ENCODE data around the gene MRPL53.
"Not testable (repeated sequence)": the region's sequence is repeated elsewhere in the genome, so short reads cannot be mapped to it uniquely, and the experiment has no call there.

The MRPL53 gene

DNA sequence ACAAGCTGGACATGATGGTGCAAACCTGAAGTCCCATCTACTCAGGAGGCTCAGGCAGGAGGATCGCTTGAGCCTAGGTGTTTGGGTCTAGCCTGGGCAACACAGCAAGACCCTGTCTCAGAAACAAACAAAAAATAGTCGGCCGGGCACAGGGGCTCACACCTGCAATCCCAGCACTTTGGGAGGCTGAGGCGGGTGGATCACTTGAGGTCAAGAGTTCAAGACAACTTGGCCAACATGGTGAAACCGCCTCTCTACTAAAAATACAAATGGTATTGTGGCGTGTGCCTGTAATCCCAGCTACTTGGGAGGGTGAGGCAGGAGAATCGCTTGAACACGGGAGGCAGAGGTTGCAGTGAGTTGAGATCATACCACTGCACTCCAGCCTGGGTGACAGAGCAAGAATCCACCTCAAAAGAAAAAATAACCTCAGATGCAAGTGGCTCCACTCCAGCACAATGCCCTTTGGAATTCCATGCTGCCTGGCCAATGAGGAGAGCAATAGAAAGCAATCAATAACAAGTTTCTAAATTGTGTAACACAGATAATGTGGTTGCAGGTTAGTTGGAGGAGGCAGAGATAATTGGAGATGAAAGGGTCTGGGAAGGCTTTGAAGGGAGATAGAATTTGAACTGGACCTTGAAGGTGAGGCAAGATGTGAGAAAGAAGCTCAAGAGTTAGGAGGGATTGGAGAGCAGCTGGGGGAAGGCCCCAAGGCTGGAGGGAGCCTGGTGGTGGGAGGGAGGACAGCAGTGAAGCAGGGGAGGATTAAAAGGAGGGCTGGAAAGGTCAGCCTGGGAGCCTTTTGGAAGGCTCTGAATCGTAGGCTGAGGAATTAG lies 16.4 kb upstream of the MRPL53 start:
- FAIRE-seq (no peak), DNase-seq (ENCODE audit: insufficient read length) (no peak)
- no peak for TF ChIP-seq TAF1 (IDR thresholded peaks at IDR 0.05; ENCODE audit: borderline replicate concordance, low read depth, low read length)
- TF ChIP-seq POLR2AphosphoS5 (IDR thresholded peaks at IDR 0.05; ENCODE audit: low read depth, low read length), result no peak
- no peak for TF ChIP-seq POLR2A (IDR thresholded peaks at IDR 0.05; ENCODE audit: low read depth, low read length)

DNA sequence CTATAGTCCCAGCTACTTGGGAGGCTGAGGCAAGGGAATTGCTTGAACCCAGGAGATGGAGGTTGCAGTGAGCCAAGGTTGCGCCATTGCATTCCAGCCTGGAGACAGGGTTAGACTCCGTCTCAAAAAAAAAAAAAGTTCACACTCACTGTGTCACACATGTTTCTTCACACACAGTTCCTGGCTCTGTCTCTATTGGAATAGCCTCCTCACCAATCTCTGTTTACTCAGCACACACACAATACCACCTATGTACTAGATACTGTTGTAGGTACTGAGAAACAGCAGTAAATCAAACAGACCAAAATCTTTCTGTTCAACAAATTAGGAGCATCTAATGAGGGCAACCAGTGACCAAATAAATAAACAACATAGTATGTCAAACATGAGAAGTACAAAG lies 13.7 kb upstream of the MRPL53 start:
- FAIRE-seq (no peak), DNase-seq (ENCODE audit: insufficient read length) (no peak)
- TF ChIP-seq POLR2A (IDR thresholded peaks at IDR 0.05; ENCODE audit: low read depth, low read length), result no peak

DNA sequence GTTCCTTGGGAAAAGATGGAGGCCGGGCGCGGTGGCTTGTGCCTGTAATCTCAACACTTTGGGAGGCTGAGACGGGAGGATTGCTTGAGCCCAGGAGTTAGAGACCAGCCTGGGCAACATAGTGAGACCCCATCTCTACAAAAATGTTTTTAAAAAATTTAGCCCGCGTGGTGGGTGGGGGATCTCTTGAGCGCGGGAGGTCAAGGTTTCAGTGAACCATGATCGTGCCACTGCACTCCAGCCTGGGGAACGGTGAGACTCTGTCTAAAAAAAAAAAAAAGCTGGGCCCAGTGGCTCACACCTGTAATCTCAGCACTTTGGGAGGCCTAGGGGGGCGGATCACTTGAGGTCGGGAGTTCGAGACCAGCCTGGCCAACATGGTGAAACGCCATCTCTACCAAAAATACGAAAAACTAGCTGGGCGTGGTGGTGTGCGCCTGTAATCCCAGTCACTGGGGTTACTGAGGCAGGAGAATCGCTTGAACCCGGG lies 11.2 kb upstream of the MRPL53 start:
- FAIRE-seq; DNase-seq (ENCODE audit: insufficient read length): not testable (repeated sequence)

DNA sequence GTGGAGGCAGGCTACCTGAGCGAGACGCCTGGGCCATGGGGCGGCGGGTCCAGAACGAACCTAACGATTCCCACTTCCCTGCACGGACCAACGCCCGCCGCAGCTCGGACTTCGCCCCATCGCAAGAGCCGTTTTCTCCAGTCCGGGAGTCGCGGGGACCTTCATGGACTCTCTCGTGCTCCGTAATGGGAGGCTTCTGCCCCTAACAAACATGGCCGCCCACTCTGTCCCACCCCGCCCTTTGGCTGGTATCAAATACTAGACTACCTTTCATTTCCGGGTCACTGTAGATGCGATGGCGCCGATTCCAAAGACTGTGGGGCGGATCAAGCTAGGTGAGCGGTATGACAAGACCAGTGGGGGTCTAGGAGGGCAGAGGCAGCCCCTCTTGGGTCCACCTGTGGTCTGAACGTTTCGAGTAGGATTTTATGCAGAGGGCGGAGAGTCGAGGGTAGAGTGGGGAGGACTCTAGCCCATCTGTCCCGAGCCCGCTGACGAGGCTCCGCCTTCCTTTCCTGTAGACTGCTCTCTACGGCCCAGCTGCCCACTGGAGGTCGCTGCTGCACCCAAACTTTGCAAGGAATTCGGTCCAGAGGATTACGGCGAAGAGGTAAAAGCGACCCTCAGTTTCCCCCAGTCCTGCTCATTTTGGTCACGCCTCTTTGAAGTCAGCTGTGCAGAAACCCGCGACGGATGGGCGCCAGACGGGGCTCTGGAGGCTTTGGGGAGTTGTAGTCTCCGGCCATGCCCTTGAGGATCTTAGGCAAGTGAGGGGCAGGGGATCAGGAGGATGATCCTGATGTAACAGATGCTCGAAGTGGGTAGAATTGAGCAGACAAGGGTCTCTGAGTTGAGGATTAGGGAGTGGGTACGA lies 10.6 kb upstream of the MRPL53 start, which contains the start of the genes CCDC142 and TTC31:
Gene CCDC142, minus strand, starts transcription at position 198 of the 874 bp plus-strand sequence. Its CDS starts 161 bp downstream, at position 37.
Gene TTC31, plus strand, starts transcription at position 281 of the 874 bp plus-strand sequence. Its CDS starts 15 bp downstream, at position 296.
- peak; percentile 95 for FAIRE-seq
- peak; percentile 91 for DNase-seq (ENCODE audit: insufficient read length)
- TF ChIP-seq POLR2AphosphoS5 (IDR thresholded peaks at IDR 0.05; ENCODE audit: low read depth, low read length) (no peak; the same call in none of the 2 replicates), POLR2A (IDR thresholded peaks at IDR 0.05; ENCODE audit: low read depth, low read length) (peak; percentile 71), TAF1 (IDR thresholded peaks at IDR 0.05; ENCODE audit: borderline replicate concordance, low read depth, low read length) (peak; percentile 64; the same call in 1 of the 2 replicates)

DNA sequence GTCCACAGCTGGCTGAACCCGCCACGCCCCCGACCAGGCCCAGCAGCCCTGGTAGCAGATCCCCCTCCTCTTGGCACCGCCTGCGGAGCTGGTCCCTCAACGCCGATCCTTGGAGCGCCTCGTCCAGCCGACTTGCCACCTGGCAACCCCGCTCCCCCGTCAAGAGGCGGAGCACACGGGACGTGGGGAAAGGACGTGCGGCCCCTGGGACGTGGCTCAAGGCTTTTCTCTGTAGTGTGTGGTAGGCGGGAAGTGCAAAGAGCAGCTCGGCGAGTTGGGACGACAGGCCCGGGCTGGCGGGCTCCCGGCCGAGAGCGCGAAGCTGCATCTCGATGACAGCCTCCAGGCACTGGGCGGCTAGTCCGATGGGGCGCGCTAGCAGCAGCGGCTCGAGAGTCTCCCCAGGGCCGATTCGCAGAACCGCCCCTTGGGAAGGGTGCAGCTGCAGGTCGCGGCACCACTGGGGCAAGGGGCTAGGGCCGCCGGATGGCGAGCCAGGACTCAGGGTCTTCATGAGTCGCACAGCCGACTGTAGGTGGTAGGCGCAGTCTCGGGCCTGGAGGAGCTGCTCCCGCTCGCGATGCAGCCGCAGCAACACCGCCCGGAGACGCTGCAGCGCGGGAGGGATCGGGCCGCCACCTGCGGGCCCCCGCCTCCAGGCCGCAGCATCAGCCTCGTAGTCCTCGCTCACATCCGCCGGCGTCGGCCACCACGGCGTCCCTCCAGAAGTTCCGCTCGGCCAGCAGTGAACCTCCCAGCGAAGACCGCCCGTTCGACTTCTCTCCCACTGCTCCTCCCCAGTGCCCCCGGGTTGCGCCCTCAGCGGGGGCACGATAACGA lies 9.7 kb upstream of the MRPL53 start:
- peak; percentile 9 for FAIRE-seq
- DNase-seq (ENCODE audit: insufficient read length), result peak; percentile 52
- TF ChIP-seq POLR2AphosphoS5 (IDR thresholded peaks at IDR 0.05; ENCODE audit: low read depth, low read length) (0 out of 2 replicates have a peak, but pooled peaks have one; percentile 7), POLR2A (IDR thresholded peaks at IDR 0.05; ENCODE audit: low read depth, low read length) (no peak), TAF1 (IDR thresholded peaks at IDR 0.05; ENCODE audit: borderline replicate concordance, low read depth, low read length) (peak; percentile 15; the same call in 1 of the 2 replicates)

DNA sequence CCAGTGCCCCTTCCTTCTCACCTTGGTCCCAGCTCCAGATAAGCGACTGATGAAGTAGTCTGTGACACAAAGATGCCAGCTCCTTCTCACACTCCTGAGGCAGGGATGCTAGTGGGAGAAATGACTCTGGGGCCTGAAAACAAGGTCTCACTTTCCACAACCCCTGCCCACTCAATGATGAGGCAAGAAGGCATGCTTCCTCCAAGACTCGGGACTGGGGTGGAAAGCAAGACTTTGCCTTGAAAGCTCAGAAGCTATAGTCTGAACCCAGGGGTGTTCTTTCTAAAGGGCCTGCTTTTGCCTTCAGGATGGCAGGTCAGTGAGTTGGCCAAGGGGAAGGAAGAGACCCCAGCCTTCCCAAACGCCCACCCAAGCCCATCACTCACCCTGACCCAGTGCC lies 9.0 kb upstream of the MRPL53 start:
- TF ChIP-seq POLR2AphosphoS5 (IDR thresholded peaks at IDR 0.05; ENCODE audit: low read depth, low read length) (no peak), TAF1 (IDR thresholded peaks at IDR 0.05; ENCODE audit: borderline replicate concordance, low read depth, low read length) (no peak), POLR2A (IDR thresholded peaks at IDR 0.05; ENCODE audit: low read depth, low read length) (no peak)
- FAIRE-seq (no peak), DNase-seq (ENCODE audit: insufficient read length) (no peak)

DNA sequence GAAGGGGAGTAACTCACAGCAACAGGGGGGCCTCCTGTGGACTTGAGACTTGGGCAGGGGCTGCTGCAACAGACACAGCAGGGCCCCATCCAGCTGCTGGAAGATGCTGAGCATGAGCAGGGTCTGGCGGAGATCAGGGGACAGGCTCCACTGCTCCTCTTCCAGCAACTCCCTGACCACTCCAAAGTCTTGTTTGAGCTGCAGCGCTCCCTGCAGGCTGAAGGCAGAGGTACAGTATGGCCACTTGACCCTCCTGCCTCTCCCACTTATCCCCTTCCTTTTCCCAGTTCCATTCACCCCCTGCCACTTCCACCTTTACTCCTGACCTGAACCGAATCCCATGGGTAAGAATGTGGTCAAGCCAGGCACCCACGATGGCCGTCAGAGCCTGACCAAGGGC lies 2.4 kb upstream of the MRPL53 start:
- DNase-seq (ENCODE audit: insufficient read length), result no peak
- FAIRE-seq, result no peak
- no peak for TF ChIP-seq POLR2A (IDR thresholded peaks at IDR 0.05; ENCODE audit: low read depth, low read length)
- TF ChIP-seq POLR2AphosphoS5 (IDR thresholded peaks at IDR 0.05; ENCODE audit: low read depth, low read length), result no peak
- TF ChIP-seq TAF1 (IDR thresholded peaks at IDR 0.05; ENCODE audit: borderline replicate concordance, low read depth, low read length), result no peak

DNA sequence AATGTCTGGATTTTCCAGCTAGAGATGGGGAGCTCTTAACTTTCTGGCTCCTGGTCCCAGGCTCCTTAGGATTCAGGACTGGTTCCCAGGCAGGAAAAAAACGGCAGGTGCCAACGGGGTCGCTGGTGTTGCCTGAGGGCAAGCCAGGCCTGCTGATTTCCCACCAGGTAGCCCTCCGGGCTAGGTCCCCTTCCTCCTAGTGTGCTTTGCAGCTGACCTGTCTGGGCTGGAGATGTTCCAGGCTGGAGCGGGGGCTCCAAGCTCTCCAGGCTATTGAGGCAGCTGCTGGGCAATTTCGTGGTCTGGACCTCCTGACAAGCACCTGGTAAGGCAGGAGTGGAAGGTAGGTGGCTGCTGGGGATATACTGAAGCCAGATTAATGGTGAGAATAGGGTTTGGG lies 2.0 kb upstream of the MRPL53 start:
- DNase-seq (ENCODE audit: insufficient read length) (no peak), FAIRE-seq (no peak)
- TF ChIP-seq POLR2AphosphoS5 (IDR thresholded peaks at IDR 0.05; ENCODE audit: low read depth, low read length) (no peak), POLR2A (IDR thresholded peaks at IDR 0.05; ENCODE audit: low read depth, low read length) (no peak), TAF1 (IDR thresholded peaks at IDR 0.05; ENCODE audit: borderline replicate concordance, low read depth, low read length) (no peak)

DNA sequence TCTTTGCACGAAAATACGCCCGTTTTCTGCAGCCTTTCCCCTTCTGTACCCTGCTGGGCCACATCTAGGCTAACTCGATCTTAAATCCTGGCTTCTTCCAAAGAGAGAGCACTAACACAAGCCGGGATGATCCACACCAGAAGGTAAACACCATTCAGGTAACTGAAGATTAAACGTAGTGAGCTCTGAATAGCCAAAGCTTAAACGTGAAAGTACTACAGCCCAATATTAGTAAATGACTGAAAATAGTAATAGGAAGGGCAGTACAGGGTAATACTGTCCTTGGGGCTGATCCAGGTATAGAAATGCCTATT lies 422 bp upstream of the MRPL53 start:
- TF ChIP-seq POLR2AphosphoS5 (IDR thresholded peaks at IDR 0.05; ENCODE audit: low read depth, low read length), result no peak
- DNase-seq (ENCODE audit: insufficient read length) (no peak), FAIRE-seq (no peak)

DNA sequence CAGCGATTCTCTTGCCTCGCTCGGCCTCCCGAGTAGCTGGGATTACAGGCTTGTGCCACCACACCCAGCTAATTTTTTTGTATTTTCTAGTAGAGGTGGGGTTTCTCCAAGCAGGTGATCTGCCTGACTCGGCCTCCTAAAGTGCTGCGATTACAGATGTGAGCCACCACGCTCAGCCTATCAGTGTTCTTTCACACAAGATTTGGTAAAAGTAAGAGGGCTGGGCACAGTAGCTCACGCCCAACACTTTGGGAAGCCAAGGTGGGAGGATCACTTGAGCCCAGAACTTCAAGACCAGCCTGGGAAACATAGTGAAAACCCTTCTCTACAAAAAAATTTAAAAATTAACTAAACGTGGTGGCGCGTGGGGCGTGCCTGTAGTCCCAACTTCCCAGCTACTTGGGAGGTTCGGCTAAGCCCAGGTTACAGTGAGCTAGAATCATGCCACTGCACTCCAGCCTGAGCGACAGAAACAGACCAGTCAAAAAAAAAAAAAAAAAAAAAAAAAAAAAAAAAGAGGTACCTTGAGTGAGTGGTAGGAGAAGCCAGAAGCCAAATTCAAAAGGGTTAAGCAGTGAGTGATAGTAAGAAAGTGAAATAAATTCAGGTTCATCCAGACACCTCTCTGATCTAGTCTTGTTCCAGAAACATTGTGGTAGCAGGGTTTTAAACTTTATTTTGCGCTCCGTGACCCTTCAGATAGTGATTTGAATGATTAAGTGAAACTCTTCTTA lies 981 bp downstream of the MRPL53 start:
- no peak for TF ChIP-seq POLR2AphosphoS5 (IDR thresholded peaks at IDR 0.05; ENCODE audit: low read depth, low read length)
- TF ChIP-seq POLR2A (IDR thresholded peaks at IDR 0.05; ENCODE audit: low read depth, low read length), result no peak
- no peak for TF ChIP-seq TAF1 (IDR thresholded peaks at IDR 0.05; ENCODE audit: borderline replicate concordance, low read depth, low read length)
- no peak for DNase-seq (ENCODE audit: insufficient read length)
- no peak for FAIRE-seq

DNA sequence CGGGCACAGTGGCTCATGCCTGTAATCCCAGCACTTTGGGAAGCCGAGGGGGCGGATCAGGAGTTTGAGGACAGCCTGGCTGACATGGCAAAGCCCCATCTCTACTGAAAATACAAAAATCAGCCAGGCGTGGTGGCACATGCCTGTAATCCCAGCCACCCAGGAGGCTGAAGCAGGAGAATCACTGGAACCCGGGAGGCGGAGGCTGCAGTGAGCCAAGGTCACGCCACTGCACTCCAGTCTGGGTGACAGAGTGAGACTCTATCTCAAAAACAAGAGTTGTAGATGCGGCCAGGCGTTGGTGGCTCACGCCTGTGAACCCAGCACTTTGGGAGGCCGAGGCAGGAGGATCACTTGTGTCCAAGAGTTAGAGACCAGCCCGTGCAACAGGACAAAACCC lies 1.7 kb downstream of the MRPL53 start:
- DNase-seq (ENCODE audit: insufficient read length); FAIRE-seq: not testable (repeated sequence)

Measured in GM12892 (cell line).